Fibroblast of pulmonary artery (primary cell): ENCODE results near the gene SHB.
A peak's percentile ranks its signal among the peaks of the same experiment; 100 is the strongest.

Experiments
- DNase-seq: peaks from one replicate; pipeline ENCODE4 v3.0.0-alpha.2; 2010; ENCODE audit warnings: low read depth
- H3K4me3 ChIP-seq: replicated peaks from 2 replicates; pipeline ENCODE4 v1.5.1; 2011; ENCODE audit warnings: low read depth, mild to moderate bottlenecking, control low read depth, low read length, moderate library complexity
- TF ChIP-seq, protein P1 (sequence below): IDR thresholded peaks from 2 replicates; pipeline ENCODE4 v1.5.1; 2011; ENCODE audit warnings: mild to moderate bottlenecking, control low read depth, low read length, inconsistent platforms; ENCODE audit errors: missing control alignments

The SHB gene

DNA sequence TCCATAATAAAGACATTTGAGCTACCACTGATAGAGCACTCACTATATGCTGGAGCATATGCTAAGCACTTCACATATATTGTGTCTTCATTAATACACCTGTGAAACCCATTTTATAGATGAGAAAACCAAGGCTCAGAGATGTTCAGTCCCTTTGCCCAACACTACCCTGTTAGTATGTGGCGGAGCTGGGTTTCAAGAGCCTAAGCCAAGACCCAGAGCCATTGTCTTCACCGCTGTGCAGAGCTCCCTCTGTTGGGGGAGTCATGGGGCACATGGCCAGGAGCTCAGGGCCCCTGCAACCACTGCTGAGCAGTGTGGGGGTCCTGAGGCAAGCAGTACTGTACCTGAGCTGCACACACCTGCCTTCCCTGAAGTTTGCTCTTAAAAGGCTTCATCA is 127.8 kb downstream of the SHB start:
- TF ChIP-seq, protein P1, sequence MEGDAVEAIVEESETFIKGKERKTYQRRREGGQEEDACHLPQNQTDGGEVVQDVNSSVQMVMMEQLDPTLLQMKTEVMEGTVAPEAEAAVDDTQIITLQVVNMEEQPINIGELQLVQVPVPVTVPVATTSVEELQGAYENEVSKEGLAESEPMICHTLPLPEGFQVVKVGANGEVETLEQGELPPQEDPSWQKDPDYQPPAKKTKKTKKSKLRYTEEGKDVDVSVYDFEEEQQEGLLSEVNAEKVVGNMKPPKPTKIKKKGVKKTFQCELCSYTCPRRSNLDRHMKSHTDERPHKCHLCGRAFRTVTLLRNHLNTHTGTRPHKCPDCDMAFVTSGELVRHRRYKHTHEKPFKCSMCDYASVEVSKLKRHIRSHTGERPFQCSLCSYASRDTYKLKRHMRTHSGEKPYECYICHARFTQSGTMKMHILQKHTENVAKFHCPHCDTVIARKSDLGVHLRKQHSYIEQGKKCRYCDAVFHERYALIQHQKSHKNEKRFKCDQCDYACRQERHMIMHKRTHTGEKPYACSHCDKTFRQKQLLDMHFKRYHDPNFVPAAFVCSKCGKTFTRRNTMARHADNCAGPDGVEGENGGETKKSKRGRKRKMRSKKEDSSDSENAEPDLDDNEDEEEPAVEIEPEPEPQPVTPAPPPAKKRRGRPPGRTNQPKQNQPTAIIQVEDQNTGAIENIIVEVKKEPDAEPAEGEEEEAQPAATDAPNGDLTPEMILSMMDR, result no peak
- no peak for DNase-seq
- H3K4me3 ChIP-seq, result no peak overlapping the region

DNA sequence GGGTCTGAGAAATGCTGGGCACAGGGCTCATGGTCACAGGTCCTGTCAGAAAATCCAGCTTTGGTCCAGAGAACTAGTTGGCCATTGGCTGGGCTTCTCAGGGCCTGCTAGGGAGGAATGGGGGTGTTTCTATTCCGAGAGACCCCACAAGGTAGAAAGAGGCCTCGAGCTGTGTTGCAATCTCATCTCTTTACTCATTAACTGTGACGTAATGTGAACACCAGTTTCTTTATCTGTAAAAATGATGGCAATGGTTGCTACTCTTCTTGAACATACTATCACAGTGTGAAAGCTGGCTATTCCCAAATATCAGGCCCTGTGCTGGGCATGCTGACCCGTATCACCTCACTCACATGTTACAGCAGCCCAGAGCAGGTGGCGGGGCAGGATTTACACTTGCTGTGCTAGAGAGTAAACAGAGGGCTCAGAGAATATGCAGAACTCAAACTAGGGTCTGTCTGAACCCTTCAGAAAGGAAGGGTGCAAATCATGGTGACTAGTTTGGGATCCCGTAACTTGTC is 129.4 kb downstream of the SHB start:
- DNase-seq, result peak; percentile 47
- TF ChIP-seq, protein P1, result no peak
- H3K4me3 ChIP-seq, result no peak overlapping the region

DNA sequence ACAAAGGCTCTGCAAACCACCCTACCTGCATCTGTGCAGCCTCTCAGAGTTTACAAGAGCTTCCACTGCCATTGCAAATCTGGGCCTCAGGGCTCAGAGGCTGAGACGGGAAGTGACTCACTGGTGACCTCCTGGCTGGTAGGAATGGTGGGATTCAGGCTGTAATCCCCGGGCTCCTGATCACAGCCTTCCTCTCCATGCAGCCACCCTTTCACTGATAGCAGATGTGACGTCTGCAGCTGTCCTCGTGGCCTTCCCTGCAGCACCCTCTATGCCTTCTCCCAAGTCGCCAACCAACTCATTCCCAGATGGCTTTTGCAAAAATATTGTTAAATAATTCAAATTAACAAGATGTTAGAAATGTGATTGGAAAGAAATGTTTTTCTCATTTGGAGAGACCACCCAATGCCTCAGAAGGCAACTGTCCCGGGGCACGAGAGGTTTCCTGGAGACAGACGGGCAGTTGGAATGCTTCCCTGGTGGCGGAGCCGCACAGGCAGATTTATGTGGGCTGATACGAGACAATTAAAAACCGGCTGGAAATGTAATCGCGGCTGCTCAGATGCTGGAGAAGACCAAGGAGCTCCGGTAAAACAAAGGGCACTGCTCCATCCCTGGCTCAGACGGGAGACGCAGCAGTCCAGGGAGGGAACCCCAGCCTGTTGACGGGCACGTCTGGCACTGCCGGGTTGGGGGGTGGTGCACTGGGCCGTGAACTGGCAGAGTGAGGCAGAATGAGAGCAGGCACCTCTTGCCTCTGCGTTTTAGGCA is 130.7 kb downstream of the SHB start:
- no peak overlapping the region for H3K4me3 ChIP-seq
- TF ChIP-seq, protein P1, result no peak
- peak; percentile 78 for DNase-seq

DNA sequence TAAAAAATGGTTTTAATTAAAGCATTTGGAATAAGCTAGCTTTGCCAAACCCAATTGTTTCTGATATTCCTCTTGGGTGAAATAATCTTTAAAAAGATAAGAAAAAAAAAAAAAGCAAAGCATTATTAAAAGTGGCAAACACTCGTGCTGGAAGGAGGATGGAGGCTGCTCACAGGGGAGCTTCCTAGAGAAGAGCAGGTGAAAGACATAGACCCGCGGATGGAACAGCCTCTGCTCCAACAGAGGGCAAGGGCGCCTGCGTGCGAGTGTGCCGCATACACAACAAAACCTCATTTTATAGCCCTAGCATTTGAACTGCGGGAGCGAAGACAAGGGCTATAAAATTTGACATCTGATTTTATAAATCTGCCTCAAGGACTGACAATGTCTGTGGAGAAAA is 131.7 kb downstream of the SHB start:
- TF ChIP-seq, protein P1, result no peak
- no peak for DNase-seq
- no peak overlapping the region for H3K4me3 ChIP-seq

DNA sequence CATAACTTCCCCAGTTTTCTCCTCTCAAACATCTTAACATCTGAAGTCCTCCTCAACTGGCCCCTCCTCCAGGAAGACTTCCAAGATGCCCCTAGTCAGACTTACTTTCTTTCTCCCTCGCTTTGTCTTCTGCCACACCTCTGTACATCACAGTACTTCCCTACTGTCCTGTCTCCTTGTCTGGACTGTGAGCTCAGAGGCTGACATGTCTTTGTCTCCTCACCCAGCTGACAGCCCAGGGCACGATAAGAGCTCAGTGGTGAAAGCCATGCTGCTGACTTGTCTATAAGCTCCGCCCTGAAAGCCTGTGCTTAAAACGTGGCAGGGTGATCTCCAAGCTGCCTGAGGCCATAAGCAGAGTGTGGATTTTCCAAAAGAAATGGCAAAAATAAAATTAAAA is 132.1 kb downstream of the SHB start:
- H3K4me3 ChIP-seq, result no peak overlapping the region

DNA sequence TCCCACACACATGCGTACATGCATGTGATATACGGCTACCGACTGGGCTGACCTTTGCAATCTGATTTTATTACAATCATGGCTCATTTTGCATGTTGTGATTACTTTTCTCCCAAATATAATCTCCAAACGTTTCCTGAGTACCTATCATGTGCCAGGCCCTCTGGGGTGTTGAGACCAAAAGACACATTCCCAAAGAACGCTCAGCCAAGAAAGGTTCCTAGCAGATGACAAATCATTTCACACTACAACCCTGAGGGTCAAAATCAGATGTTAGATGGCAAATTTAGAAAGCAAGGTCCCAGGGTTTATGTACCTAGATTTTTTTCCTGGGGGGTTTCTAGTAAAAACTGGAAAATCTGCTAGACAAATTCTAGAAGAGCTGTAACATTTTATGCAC is 132.7 kb downstream of the SHB start:
- no peak overlapping the region for H3K4me3 ChIP-seq
- TF ChIP-seq, protein P1, result no peak
- no peak for DNase-seq

More for the DNA sequence above, 132.1 kb downstream of the SHB start:
- TF ChIP-seq, protein P1, result no peak
- DNase-seq, result peak; percentile 75

DNA sequence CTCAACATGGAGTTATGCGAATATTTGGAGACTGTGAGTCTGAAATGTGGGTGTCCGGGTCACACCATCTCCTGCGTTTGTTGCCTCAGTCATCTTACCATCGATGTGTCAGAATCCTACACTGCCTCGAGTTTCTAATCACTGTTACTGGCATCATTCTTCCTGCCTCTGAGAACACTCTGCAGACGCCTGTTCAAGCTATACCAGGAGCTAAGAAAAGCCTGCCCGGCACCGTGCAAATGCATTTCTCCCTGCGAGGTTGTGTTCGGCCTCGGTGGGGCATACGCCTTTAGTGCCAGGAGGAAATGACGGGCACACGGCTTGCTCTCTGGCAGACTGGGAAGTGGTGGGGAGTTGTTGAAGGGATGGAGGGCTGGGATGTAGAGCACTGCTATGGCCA is 133.9 kb downstream of the SHB start:
- TF ChIP-seq, protein P1, result no peak
- DNase-seq, result no peak
- H3K4me3 ChIP-seq, result no peak overlapping the region
